Stomach (tissue), 9 donors: ENCODE results near the gene RERE. TPM values are rescaled to one million over a fixed set of nuclear protein-coding genes. Genes with fewer than 3 reads are reported as not detected.

Source experiments
- DNase-seq, 2 donors: peaks; one replicate each; pipeline versions ENCODE4 v3.0.0 to v3.0.0-alpha.2; 2013 to 2019
- H3K27ac ChIP-seq, 5 donors: fragments of 200-600 bp in 4 of 5; sonication (generic) in 4 of 5; one replicate each; pipeline ENCODE4 v1.5.1; 2013 to 2019; ENCODE audit warnings: mild to moderate bottlenecking in 1 of 5, moderate library complexity in 1 of 5
- H3K27me3 ChIP-seq, 3 donors: fragments of 200-600 bp; sonication (generic); one replicate each; pipeline ENCODE4 v1.5.1; 2017 to 2019; ENCODE audit warnings: mixed run types in 1 of 3
- H3K36me3 ChIP-seq, 4 donors: fragments of 200-600 bp; sonication (generic); 1 replicate in 3 of 4; 2 replicates in 1 of 4; pipeline ENCODE4 v1.5.1; 2016 to 2019
- H3K4me1 ChIP-seq, 4 donors: fragments of 200-600 bp; sonication (generic); one replicate each; pipeline ENCODE4 v1.5.1; 2016 to 2019
- H3K4me3 ChIP-seq, 4 donors: fragments of 200-600 bp; sonication (generic) in 3 of 4; one replicate each; pipeline ENCODE4 v1.5.1; 2016 to 2019; ENCODE audit warnings: mild to moderate bottlenecking in 1 of 4
- H3K9me3 ChIP-seq, 4 donors: fragments of 200-600 bp; sonication (generic); one replicate each; pipeline ENCODE4 v1.5.1; 2016 to 2019
- EP300 ChIP-seq: sonication (generic); formaldehyde crosslinking; IDR thresholded peaks from one replicate; pipeline ENCODE4 v1.6.1; 2017; ENCODE audit warnings: antibody characterized with exemption
- POLR2A ChIP-seq, 4 donors: fragments of 450-650 bp; IDR thresholded peaks; one replicate each; pipeline ENCODE4 v1.6.1; 2016; ENCODE audit warnings: antibody characterized with exemption in 4 of 4, control low read depth in 2 of 4, mild to moderate bottlenecking in 1 of 4, moderate library complexity in 1 of 4
- POLR2AphosphoS5 ChIP-seq, 3 donors: sonication (generic); formaldehyde crosslinking; IDR thresholded peaks; one replicate each; pipeline ENCODE4 v1.6.1; 2016; ENCODE audit warnings: antibody characterized with exemption in 3 of 3
- WGBS, 5 donors: extraction: QIAGEN DNeasy Blood & Tissue Kit in 3 of 5; methylation state at CpG; one replicate each; pipeline versions ENCODE4 v1.1.5 to v1.1.7; 2013 to 2018; 5-methylcytosine and 5-hydroxymethylcytosine counted together
- intact Hi-C: fragments of 100-400 bp; cut with DNase I; formaldehyde crosslinking; loops from one replicate; pipeline ENCODE4 v1.15.1; 2023; ENCODE audit warnings: low total_unique reads
- polyA plus RNA-seq, 3 donors: library from polyadenylated mRNA; stranded (reverse); fragments of 200-250 nt; gene quantifications; one replicate each; pipeline ENCODE4 v1.2.3, GENCODE V29; 2013
- total RNA-seq, 5 donors: library from RNA; depleted of rRNA; stranded (reverse); fragments of >200 nt; gene quantifications; one replicate each; pipeline versions ENCODE4 v1.1.0 to v1.2.3, GENCODE V29; 2014 to 2016
- TF ChIP-seq, protein P1 (sequence below), 7 experiments: fragments of 450-650 bp in 4 of 7; fragments of 200-600 bp in 3 of 7; sonication (generic) in 3 of 7; IDR thresholded peaks; one replicate each; pipeline ENCODE4 v1.5.1; 2016 to 2019; ENCODE audit warnings: antibody characterized with exemption in 7 of 7, control low read depth in 2 of 7, mild to moderate bottlenecking in 1 of 7
- donor health status: healthy with polysubstance abuse.
- donor health status: Bipolar disorder and iron deficiency.
- donor health status: healthy.

The RERE gene
- total and polyA plus RNA-seq, 8 donors: 15.6 to 198 (median 79.3) TPM

DNA sequence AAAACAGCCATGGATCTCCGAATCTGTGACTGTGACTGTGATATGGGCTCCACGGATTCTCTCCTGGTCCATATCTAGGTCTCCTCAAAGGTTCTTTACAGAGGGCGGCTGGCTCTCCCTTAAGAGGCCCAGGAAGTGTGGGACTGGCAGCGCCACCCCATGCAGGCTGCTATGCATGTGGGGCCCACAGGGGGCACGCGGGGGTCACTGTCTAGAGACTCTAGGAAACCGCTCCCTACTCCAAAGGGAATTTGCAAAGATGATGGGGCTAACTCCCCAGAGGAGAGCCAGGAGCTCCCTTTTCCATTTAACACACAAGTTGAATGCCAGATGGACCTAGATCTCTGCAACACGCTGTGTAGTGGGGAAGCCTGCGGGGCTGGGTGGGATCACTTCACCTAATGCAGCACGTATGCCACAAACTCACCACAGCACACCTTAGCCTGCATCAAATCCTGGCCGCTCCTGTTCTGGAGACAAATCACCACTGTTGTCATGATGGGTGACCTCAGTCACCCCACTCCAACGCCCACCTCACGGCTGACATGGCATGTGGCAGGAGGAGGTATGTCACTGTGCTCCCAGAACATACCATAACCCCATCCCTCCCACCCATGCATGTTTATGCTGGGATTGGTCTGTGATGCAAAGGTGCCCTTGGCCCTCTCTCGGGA is 437.8 kb downstream of the RERE start:
- intact Hi-C loops: no loop called here

DNA sequence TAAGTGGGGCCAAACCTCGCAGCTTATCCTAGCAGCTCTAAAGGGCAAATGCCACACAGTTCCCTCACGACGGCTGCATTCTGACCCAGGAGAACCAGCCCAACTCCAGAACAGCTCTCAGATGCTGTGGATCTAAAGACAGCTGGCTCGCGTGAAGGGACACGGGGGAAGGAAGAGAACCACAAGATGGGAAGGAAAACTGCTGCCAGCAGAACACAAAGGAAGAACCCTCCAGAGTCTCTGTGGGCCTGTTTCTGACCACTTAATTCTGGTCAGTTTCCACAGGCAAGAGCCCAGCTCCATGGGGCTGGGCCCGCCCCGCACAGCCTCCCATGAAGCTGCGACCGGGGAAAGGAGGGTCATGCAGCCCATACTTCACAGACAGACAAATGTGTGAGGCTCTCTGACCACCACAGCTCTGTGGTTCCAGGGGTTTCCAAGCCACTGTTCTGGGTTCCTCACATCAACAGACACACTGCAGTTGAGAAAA is 438.4 kb downstream of the RERE start:
- Histone ChIP-seq H3K27ac (peak overlapping the region in 4 of 5 donors; percentile 62 to 81 (median 73)), H3K4me3 (no peak overlapping the region), H3K4me1 (peaks cover 62 to 100% (median 89%) of the 10 kb centered on the region in 4 donors), H3K9me3 (no peaks in the 10 kb centered on the region), H3K27me3 (no peaks in the 10 kb centered on the region), H3K36me3 (peaks cover 0 to 28% (median 18%) of the 10 kb centered on the region in 4 donors)
- 58 to 74% (median 68%) methylated on average over 10 of the region's 10 CpGs for WGBS, 5 donors
- TF ChIP-seq EP300 (no peak), POLR2AphosphoS5 (IDR thresholded peaks at IDR 0.05) (no peak), POLR2A (IDR thresholded peaks at IDR 0.05) (no peak)
- intact Hi-C loops: no loop called here
- DNase-seq: no peak

More for the DNA sequence above, 437.8 kb downstream of the RERE start:
- H3K36me3 ChIP-seq: peaks cover 0 to 33% (median 22%) of the 10 kb centered on the region in 4 donors
- peaks cover 62 to 100% (median 87%) of the 10 kb centered on the region in 4 donors for H3K4me1 ChIP-seq
- no peak overlapping the region for H3K4me3 ChIP-seq
- H3K27me3 ChIP-seq: no peaks in the 10 kb centered on the region
- TF ChIP-seq POLR2A (IDR thresholded peaks at IDR 0.05) (no peak), EP300 (no peak), POLR2AphosphoS5 (IDR thresholded peaks at IDR 0.05) (no peak)
- TF ChIP-seq, protein P1, sequence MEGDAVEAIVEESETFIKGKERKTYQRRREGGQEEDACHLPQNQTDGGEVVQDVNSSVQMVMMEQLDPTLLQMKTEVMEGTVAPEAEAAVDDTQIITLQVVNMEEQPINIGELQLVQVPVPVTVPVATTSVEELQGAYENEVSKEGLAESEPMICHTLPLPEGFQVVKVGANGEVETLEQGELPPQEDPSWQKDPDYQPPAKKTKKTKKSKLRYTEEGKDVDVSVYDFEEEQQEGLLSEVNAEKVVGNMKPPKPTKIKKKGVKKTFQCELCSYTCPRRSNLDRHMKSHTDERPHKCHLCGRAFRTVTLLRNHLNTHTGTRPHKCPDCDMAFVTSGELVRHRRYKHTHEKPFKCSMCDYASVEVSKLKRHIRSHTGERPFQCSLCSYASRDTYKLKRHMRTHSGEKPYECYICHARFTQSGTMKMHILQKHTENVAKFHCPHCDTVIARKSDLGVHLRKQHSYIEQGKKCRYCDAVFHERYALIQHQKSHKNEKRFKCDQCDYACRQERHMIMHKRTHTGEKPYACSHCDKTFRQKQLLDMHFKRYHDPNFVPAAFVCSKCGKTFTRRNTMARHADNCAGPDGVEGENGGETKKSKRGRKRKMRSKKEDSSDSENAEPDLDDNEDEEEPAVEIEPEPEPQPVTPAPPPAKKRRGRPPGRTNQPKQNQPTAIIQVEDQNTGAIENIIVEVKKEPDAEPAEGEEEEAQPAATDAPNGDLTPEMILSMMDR (IDR thresholded peaks at IDR 0.05): no peak
- peak overlapping the region in 4 of 5 donors; percentile 62 to 81 (median 73) for H3K27ac ChIP-seq
- 81 to 90% (median 84%) methylated on average over 9 to 14 of the region's 14 CpGs for WGBS, 5 donors
- H3K9me3 ChIP-seq: no peaks in the 10 kb centered on the region
- no peak for DNase-seq

DNA sequence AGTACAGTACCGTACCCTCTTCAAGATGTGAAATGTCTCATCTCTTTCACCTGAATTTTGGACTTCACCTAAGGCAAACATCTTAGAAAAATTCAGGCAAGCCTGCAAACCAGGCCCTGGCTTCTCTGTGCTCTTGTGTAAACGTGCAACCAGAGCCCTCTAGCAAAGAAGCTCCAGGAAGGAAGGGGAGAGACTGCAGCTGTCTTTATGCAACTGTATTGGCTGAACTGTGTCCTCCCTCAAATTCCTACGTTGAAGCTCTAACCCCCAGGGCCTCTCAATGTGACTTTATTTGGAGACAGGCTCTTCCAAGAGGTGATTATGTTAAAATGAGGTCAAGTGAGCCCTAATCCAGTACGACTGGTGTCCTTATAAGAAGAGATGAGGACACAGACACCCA is 439.3 kb downstream of the RERE start:
- peak in 1 of 2 donors; percentile 61 for DNase-seq
- Histone ChIP-seq H3K9me3 (no peaks in the 10 kb centered on the region), H3K27me3 (no peaks in the 10 kb centered on the region), H3K27ac (peak overlapping the region in 4 of 5 donors; percentile 62 to 81 (median 73)), H3K4me3 (no peak overlapping the region), H3K4me1 (peaks cover 67 to 100% (median 91%) of the 10 kb centered on the region in 4 donors), H3K36me3 (peaks cover 0 to 26% (median 15%) of the 10 kb centered on the region in 4 donors)
- WGBS, 5 donors: 34 to 49% (median 41%) methylated on average over 4 of the region's 4 CpGs
- intact Hi-C loops: no loop called here
- no peak for TF ChIP-seq EP300
- no peak for TF ChIP-seq POLR2A (IDR thresholded peaks at IDR 0.05)
- no peak for TF ChIP-seq POLR2AphosphoS5 (IDR thresholded peaks at IDR 0.05)
- TF ChIP-seq, protein P1 (IDR thresholded peaks at IDR 0.05): no peak

DNA sequence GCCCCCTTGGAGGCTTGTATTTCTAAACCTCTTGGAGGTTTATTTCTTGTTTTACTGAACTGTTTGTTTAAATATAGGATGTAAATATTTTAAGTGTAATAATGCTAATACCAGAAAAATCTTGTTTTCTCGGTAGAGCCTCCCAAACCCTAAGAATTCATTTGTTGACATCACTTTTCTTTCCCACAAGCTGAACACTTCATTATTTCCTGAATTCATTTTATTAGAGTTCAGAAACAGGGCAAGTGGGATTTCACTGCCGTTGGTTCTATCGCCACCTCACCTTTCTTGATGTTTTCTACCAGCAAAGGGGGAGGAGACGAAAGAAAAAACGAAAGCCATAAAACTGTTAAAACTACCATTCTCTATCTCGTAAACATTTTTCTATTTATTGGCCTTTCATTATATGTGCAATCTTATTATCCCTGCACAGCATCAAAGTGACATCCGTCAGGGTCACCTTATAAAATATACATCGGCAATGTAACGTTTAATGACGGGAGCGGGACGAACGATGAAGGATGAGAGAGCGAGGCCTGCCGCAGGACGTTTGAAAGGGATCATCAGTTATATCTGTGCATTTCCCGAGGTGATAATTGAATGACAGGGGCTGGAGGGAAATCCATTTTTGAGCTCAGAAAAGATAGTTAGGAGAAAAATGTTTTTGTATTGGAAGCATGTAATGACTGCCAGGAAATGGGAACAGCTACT is 440.0 kb downstream of the RERE start:
- no peaks in the 10 kb centered on the region for H3K27me3 ChIP-seq
- no peak for TF ChIP-seq POLR2AphosphoS5 (IDR thresholded peaks at IDR 0.05)
- TF ChIP-seq, protein P1 (IDR thresholded peaks at IDR 0.05): no peak
- no peak for TF ChIP-seq POLR2A (IDR thresholded peaks at IDR 0.05)
- no peak for TF ChIP-seq EP300
- intact Hi-C loops: no loop called here
- peak overlapping the region in 4 of 5 donors; percentile 62 to 88 (median 73) for H3K27ac ChIP-seq
- WGBS, 5 donors: 85 to 88% (median 87%) methylated on average over 17 of the region's 17 CpGs
- peaks cover 71 to 100% (median 91%) of the 10 kb centered on the region in 4 donors for H3K4me1 ChIP-seq
- H3K4me3 ChIP-seq: no peak overlapping the region
- no peak for DNase-seq
- no peaks in the 10 kb centered on the region for H3K9me3 ChIP-seq
- peaks cover 0 to 31% (median 16%) of the 10 kb centered on the region in 4 donors for H3K36me3 ChIP-seq
